Fibroblast of peridontal ligament (primary cell): ENCODE results near the gene MPRIP.
"Not testable (repeated sequence)": the region's sequence is repeated elsewhere in the genome, so short reads cannot be mapped to it uniquely, and the experiment has no call there.

Source experiments
- DNase-seq: peaks from one replicate; pipeline ENCODE4 v3.0.0-alpha.2; 2010; ENCODE audit errors: extremely low read depth

The MPRIP gene

DNA sequence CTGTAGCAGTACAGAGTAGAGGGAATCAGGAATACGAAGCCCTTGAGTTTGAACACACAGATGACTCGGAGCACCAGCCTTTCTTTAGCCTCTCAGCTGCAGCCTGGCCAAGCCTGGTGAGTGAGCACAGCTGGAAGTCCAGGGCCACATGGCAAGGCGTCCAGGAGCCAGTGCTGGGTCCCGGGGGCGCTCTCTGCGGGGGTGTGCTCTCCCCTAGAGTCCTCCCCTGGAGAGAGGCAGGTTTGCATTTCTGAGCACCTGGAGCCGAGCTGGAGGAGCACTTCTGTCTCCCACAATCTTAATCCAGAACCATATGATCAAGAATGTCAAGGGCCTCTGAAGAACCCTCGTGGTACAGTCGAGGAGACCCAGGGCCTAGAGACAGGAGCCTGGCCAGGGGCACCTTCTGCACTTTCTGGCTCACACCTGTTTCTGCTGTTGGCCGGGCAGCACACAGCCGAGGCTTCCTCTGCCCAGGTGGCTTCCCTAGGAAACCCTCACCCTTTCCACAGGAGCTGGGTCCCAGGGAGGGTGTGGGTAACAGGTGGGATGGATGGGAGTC lies 85.6 kb downstream of the MPRIP start:
- no peak for DNase-seq

DNA sequence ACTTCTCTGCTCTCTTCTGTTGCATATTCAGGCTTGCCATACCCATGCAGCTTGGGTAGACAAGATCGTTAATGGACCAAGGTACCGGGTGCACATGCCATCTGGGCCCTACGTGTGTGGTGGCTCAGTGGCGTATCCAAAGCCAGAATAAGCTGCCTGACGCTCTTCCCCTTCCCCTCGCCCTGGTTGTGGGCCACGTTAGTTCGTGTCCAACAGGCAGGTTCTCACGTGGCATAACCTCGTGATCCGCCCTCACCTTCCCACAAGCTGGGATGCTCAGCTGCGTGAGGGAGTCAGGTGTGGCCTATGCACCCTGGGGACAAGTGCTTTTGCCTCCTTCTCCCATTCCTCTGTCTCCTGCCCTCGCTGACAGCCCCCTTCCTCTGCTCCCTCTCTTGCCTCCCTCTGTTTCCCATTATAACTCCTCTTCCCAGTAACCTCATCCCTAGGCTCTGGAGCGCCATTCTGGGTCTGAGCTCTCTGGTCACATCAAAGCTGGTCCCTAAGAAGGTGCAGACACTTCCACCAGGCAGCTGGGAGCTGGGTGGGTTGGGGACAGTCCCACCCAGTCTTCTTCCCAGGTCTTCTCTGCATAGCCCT lies 86.3 kb downstream of the MPRIP start:
- no peak for DNase-seq

DNA sequence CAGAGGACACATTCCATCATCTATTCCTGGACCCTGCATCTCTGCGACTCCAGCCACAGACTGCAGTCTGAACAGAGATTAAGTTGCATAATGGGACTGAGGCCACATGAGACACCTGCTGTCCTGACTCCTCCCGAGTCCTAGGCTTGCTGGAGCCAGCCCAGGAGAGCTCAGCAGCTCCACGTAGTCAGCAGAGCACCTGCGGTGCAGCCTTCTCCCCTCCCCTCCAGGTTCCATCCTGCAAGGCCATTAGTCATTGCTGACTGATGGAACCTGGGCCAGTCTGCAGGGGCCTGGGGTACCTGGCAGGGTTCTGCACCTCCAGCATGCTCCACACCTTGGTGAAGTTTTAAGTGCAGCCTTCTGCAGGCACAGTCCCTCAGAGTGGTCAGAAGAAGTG lies 87.2 kb downstream of the MPRIP start:
- no peak for DNase-seq

DNA sequence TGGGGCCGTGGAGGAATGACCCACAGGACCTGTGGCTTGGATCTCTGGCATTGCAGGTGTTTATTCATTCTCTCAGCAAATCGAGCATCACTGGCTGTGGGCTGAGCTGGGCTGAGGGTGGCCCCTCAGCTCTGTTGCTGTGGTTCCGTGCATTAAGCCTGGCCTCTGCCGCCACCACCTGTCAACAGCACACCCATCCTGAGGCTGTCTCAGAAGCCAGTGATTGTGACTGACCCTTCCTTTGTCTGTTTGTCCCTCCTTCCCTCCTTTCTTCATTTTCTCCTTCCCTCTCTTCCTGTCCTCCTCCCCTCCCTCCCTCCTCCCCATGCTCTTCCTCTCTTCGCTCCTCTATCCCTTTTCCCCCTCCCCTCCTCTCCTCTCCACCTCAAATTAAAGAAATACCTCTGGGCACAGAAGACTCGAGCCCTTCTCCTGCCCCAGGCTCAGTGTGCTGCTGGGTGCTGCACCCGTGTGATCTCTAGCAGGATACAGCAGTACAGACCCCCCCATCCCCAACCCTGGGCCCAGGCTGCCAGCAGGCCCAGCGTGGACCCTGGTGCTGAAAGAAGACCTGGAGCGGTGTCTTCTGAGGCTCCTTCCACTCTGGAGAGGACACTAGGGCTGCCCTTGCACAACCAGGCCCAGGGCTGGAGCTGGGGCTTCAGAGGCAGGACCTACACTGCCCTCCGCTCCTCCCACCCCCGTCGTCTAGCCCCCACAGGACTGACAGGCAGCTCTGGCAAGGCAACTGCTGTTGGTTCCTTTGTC lies 88.0 kb downstream of the MPRIP start:
- no peak for DNase-seq

DNA sequence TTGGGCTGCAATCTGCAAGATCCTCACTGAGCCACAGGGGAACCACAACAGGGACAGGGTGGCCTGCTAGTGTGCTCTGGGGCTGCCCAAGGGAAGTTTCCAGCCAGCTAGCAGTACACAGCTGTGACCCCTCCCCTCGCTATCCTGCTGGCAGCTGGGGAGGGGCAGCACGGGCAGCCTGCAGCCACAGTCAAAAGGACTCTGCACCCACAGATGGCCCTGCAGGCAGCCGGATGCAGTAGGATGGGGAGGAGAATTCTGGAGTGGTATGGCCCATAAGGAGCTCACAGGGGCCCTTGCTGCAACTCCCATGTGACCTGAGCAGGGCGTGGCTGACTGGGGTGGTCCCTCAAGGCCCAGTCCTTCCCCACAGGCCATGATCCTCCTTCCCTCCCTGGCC lies 89.6 kb downstream of the MPRIP start:
- DNase-seq, result no peak

DNA sequence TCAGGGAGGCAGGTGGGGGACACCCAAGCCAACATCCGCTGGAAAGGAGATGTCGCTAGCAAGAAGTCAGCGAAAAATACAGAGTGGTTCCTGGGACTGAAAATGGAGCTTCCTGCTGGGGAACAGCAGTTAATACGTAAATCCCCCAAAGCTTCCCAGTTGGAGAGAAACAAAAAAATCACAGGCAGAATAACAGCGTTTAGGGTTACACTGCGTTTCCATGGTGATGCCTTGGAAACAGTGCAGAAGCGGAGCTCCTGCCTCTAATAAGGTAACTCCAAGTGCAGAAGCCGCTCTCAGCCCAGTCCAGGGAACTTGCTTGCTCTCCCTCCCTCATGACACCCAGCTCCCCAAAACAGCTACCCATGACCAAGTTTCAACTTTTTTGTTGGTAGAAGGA lies 90.5 kb downstream of the MPRIP start:
- DNase-seq, result peak; percentile 29

DNA sequence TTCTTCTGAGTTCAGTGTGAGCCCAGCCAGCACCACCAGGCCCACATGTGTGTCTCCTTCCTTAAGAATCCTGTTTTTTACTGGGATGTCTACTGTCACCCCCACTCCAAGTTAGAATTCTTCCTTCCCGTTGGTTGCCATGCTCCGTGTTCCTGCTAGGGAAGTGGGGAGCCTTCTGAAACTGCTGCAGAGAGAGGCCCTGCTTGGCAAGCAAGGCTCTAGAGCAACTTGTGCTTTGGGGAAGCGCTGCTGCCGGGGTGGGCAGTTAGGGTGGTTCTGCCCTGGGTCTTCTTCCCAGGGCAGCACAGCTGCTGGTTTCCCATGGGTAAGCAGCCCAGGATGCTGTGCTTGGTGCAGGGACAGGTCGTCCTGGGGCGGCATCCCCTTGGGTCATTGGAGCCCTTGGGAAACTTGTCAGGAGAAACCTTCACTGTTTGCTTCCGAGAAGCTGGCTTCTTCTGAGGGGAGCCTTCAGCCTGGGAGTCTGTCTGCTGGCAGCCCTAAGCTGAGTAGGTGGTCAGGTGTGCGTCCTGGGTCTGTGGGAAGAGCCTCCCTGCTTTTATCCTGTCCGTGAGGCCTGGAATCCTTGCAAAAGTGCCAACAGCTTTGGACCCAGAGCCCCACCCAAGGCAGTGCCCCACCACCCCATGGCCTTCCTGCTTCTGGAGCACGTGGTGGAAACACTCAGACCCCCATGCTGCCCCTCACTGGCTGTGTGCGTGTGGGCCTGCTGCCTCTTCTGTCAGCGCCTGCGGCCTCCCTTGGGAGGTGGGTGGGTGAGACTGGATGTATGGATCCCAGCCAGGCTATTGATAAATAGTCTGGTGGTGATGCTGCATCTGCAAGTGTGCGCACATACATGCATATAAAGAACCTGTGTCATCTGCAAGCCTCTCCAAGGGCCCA lies 92.0 kb downstream of the MPRIP start:
- DNase-seq, result no peak

DNA sequence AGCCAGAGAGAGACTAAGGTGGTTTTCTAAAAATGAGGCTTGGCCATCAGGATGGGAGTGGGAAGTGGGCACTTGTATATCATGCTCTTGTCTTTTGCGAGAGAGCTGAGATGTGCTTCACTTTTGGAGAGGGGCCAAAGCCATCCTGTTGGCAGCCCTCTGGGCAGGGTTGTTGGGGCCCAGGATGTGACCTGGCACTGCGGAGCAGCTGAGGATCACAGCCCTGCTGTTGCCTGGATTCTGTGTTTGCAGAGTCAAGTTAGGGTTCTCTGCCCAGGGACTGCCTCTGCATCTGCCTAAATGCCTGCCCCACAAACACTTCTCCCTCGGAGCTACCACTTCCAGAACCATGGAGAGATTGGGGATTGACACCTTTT lies 92.7 kb downstream of the MPRIP start:
- DNase-seq, result no peak

DNA sequence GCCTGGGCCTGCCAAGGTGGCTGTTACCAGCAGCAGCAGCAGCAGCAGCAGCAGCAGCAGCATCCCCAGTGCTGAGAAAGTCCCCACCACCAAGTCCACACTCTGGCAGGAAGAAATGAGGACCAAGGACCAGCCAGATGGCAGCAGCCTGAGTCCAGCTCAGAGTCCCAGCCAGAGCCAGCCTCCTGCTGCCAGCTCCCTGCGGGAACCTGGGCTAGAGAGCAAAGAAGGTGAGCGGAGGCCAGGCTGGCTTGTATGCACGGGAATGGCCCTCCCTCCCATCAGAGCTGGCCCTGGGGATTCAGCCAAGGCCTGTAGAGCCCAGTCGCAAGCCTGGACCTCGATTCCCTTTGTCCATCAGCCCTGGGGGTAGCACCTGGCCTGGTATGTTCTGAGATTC lies 94.0 kb downstream of the MPRIP start:
- DNase-seq, result not testable (repeated sequence)

DNA sequence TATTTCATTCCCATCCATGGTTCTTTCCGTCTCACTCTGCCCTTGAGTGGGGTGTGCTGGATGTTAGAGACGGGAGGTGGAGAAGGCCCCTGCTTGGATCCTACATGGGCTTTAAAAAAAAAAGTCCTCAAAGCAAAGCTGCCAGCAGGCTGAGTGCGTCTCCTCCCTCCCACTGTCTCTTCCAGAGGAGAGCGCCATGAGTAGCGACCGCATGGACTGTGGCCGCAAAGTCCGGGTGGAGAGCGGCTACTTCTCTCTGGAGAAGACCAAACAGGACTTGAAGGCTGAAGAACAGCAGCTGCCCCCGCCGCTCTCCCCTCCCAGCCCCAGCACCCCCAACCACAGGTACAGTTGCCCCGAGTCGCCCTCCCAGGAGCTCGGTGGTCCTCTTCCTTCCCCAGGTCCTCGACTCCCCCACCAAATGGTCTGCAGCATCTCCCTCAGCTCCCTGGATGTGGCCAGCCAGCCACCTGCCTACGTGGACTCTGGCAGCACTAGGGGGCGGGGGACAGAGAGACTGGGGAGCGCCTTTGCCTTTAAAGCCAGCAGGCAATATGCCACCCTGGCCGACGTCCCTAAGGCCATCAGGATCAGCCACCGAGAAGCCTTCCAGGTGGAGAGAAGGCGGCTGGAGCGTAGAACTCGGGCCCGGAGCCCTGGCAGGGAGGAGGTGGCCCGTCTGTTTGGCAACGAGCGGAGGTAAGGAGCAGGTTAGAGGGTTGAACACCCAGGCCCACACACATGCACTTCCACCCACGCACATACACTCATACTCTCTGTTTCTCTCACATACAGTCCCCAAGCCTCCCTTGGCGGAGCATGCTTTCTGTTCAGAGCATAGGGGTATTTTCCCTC lies 95.7 kb downstream of the MPRIP start:
- no peak for DNase-seq

DNA sequence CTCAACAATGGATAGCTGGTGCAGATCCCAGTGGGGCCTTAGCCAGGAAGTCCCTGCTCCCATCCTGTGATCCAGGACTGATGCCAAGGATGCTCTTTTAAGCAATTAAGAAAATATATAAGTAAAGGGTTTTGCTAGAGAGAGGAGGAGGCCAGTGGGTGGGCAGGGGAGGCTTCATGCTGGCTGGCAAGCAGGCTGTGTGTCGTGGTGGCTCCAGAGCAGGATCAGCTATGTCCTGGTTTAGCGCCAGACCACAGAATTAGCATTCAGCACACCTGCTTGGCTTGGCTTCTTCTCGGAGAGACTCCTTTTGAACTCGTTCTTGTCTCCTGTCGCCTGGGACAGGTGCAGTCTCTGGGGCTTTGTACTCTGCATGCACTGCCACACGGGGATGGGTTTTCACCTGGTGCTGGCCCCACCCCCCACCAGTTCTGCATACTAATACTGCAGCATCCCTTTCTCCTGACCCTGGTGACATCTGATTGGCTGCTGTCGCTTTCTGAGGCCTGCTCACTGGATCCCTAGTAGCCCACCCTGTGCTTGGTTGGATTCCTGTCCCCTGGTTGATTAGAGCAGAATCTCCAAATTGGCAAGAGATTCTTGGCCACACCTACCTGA lies 97.8 kb downstream of the MPRIP start:
- DNase-seq, result no peak

DNA sequence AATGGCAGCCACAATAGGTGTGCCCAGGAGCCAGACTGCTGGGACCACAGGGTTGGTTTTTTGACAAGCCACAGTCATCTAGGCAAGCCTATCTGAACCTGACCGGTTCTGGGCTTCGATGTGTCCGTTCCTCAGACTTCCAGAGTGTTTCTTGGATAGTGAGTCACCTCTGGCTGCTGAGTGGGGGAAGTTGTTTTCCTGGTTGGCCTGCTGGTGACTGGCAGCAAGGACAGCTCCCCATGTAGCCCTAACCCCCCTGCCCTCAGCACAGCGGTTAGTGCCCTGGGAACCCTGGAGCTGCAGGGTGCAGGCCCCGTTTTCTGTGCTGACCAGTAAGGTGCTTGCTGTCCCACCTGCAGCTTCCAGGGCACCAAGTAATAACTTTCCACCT lies 98.3 kb downstream of the MPRIP start:
- DNase-seq, result peak; percentile 60

DNA sequence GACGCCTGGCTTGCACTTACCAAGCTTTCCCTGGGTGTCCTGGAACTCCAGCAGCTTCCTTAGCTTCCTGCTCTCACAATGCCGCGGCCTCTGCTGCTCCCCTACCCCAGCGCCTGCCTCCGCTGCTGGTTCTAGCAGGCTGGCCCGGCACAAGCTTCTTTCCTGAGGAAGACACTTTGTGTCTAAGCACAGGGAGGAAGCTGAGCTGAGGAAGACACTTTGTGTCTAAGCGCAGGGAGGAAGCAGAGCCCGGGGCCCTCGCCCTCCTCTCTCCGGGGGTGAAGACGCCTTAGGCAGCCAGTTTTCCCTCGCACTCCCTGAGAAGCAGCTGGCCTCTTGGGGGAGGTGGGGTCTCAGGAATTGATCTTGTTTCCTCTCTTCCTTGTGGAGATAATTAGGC lies 99.0 kb downstream of the MPRIP start:
- no peak for DNase-seq

DNA sequence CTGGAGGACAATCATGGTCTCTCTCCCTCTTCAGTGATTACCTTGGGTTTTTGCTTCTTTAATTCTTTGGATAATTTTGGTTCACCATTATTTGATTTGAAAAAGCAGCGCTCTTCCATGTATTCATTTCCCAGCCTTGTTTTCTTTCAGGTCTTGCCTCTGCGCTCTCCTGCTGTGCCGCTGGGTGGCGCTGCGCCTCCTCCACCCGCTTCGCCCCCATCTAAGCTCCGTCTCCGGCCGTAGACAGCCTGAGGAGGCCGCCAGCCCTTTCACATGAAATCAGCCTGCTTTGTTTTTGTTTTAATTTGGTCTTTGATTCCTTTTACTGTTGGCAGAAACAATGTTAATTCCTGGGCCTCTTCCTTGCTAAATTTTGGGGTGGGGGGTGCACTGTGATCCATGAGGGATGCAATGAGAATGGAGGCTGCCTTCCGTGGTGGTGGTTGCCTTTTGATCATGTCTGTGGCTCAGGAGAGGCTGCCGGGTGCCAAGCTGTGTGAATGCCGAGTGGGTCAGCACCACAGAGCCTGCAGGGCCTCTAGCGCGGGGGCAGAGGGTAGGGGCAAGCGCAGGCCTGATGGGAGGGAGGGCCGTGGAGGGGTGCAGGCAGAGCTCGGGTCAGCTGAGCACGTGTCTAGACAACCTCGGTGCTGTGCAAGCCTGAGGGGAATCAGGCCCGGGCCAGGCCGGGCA lies 99.7 kb downstream of the MPRIP start:
- DNase-seq, result peak; percentile 70

DNA sequence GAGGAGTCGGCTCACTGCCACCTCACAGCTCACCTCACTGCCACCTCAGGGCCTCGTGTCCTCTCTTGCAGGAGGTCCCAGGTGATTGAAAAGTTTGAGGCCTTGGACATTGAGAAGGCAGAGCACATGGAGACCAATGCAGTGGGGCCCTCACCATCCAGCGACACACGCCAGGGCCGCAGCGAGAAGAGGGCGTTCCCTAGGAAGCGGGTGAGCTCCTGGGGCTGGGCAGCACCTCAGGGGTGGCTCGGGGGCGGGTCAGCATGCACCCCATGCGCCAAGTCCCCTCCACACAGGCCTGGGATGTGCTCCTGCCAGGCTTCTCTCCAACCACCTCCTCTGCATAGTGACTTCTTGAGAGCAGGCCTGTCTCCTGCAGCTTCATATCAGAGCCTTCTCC lies 100.3 kb downstream of the MPRIP start:
- no peak for DNase-seq

DNA sequence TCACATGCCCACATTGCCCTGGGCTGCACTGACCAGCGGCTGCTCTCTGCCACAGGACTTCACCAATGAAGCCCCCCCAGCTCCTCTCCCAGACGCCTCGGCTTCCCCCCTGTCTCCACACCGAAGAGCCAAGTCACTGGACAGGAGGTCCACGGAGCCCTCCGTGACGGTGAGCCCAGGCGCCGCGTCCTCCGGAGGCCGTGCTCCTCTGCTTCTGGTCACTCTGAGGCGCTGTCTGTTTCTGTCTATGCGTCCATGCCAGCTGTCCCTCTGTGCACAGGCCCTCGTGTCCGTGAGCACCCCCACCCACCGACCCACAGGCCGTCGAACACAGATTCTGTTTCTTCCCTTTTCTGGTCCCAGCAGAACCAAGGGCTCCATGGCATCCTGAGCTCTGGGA lies 101.2 kb downstream of the MPRIP start:
- DNase-seq, result no peak

DNA sequence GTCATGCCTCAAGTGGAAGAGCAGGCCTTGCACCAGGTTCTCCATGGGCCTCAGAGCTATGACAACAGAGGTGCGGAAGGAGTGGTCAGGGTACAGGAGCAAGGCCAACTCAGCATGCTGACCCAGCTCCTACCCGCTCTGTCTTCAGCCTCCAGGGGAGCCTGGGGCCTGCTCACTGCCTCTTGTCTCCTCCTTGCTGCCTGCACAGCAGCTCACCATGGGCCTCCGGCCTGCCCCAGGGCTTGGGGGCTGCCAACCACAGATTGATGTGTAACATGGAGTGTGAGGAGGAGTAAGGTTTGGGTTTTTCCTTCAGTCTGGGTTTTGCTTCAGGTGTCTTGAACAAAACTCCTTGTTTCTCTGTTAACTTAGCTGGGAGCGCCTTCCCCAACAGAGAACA lies 101.8 kb downstream of the MPRIP start:
- no peak for DNase-seq

DNA sequence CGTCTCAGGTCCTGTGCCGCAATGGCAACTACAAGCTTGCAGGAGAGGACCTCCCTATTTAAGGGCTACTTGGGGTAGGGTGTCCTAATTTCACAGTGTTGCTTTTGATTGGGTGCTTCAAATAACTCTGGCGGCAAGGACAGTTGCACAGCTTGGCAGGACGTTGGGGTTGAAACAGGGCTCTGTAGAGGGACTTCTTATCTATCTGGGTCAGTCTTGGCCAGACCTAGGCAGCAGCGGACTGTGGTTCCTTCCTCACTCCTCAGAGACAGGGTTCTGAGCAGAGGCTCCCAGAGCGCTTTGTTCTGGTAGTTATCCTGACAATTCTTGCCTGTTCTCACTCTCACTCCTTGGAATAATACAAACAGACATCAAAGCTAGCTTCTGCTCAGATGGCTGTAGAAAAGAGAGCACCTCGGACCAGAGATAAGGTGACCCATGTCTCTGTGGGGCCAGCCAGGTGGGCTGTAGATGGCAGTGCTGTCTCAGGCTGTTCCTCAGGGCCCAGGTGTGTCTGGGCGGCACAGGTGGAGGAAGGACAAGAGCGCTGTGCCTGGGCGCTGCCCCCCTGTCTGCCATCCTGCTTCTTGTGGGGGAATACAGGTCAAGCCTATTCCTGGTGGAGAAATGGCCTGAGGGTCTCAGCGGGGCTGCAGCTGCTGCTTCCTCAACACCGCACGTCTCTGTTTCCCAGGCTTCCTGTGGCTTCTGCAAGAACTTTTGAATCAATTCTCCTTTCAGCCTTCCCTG lies 102.8 kb downstream of the MPRIP start:
- no peak for DNase-seq

DNA sequence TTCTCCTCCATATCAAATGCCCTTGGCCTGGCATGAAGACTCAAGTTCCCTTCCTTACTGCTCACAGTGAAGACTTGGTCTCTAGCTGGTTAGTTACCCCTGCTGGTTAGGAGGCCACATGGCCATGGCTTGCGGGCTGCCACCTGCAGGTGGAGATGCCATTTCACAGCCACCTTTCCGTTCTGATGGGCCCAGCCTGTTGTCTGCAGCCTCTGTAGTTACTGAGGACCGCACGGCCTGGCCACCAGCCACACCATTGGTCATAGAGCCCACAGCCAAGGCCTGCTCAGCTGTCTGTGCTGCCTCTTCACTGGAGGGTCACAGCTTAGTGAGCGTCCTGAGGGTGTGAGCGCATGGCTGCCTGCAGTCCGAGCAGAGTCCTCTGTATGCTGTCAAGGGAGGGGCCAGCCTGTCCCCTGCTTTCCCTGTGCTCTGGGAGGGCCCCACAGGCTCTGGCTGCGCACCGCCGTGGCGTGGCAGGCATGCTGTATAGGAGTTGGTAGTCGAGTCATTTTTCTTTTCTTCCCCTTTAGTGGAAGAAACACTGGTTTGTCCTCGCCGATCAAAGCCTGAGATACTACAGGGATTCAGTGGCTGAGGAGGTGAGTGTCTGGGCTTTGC lies 104.6 kb downstream of the MPRIP start:
- no peak for DNase-seq
